ENCODE results near the gene CCDC188. TPM values are rescaled to one million over a fixed set of nuclear protein-coding genes. Genes with fewer than 3 reads are reported as not detected.

Gene CCDC188
- total and polyA plus RNA-seq, 12 donors: 0.30 to 19.0 (median 0.77) TPM; not detected in 2

GRCh38 chr22:20178915-20179227 is 28.0 kb upstream of the CCDC188 start:
- DNase-seq: no peak
- H3K9me3 ChIP-seq (replicated peaks in 1 of 3): no peaks in the 10 kb centered on the region
- no peak overlapping the region for H3K4me3 ChIP-seq
- no peaks in the 10 kb centered on the region for H3K4me1 ChIP-seq (replicated peaks in 1 of 2)
- 86 to 91% (median 88%) methylated on average over 5 to 10 of the region's 10 CpGs for WGBS, 4 donors
- no peaks in the 10 kb centered on the region for H3K36me3 ChIP-seq (replicated peaks in 1 of 2)
- TF ChIP-seq POLR2A (IDR thresholded peaks at IDR 0.05): no peak
- TF ChIP-seq, protein P1, sequence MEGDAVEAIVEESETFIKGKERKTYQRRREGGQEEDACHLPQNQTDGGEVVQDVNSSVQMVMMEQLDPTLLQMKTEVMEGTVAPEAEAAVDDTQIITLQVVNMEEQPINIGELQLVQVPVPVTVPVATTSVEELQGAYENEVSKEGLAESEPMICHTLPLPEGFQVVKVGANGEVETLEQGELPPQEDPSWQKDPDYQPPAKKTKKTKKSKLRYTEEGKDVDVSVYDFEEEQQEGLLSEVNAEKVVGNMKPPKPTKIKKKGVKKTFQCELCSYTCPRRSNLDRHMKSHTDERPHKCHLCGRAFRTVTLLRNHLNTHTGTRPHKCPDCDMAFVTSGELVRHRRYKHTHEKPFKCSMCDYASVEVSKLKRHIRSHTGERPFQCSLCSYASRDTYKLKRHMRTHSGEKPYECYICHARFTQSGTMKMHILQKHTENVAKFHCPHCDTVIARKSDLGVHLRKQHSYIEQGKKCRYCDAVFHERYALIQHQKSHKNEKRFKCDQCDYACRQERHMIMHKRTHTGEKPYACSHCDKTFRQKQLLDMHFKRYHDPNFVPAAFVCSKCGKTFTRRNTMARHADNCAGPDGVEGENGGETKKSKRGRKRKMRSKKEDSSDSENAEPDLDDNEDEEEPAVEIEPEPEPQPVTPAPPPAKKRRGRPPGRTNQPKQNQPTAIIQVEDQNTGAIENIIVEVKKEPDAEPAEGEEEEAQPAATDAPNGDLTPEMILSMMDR (IDR thresholded peaks at IDR 0.05): no peak
- intact Hi-C loops (cut with DNase I): no loop called here
- H3K27ac ChIP-seq: no peak overlapping the region
- H3K27me3 ChIP-seq: peaks cover 7% of the 10 kb centered on the region

DNA sequence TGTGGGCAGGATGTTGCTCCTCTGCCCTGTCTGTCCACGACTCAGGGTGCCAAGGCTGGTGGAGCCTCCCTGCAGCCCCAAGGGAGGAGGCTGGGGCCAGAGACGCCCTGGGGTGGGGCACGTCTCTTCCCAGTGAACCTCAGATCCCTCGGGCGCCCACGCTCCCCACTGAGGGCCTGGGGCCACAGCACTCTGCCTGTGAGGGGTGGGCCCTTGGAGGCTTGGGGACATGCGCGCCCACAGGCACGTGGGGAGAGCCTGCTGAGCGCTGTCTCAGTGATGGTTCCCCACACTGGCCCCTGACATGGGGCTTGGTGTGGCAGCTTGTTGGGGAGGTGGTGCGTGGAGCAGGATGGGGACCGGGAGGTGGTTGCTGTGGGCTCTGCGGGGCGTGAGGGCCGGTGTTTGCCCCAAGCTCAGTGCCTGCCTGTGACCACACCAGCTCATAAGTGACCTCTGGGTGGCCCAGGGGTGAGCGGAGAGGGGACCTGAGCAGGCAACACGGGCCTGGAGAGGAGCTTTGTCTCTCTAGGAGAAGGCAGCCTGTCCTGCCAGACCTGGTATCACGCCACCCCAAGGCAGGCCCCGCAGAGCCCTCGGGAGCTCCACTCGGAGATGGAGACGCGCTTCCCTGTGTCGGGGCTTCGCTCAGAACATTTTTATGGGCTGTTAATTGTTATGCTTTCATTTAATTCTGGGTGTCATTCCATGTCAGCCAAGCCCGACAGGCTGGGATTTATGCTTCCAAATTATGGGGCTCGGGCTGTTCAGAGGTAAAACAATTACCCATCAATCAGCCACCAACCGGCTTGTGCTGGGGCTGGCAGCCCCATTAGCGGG is 27.4 kb upstream of the CCDC188 start:
- H3K36me3 ChIP-seq (replicated peaks in 1 of 2): no peaks in the 10 kb centered on the region
- TF ChIP-seq, protein P1 (IDR thresholded peaks at IDR 0.05): no peak
- no peak for TF ChIP-seq POLR2A (IDR thresholded peaks at IDR 0.05)
- peaks cover 7% of the 10 kb centered on the region for H3K27me3 ChIP-seq
- no peak overlapping the region for H3K27ac ChIP-seq
- intact Hi-C loops (cut with DNase I): no loop called here
- DNase-seq: no peak
- no peak overlapping the region for H3K4me3 ChIP-seq
- no peaks in the 10 kb centered on the region for H3K4me1 ChIP-seq (replicated peaks in 1 of 2)
- 86 to 90% (median 88%) methylated on average over 17 to 29 of the region's 29 CpGs for WGBS, 4 donors
- no peaks in the 10 kb centered on the region for H3K9me3 ChIP-seq (replicated peaks in 1 of 3)

GRCh38 chr22:20177217-20177911 is 26.5 kb upstream of the CCDC188 start:
- WGBS, 4 donors: 73 to 86% (median 79%) methylated on average over 7 to 21 of the region's 21 CpGs
- Histone ChIP-seq H3K4me3 (no peak overlapping the region), H3K4me1 (replicated peaks in 1 of 2) (no peaks in the 10 kb centered on the region), H3K27me3 (peaks cover 7% of the 10 kb centered on the region), H3K36me3 (replicated peaks in 1 of 2) (no peaks in the 10 kb centered on the region), H3K27ac (no peak overlapping the region), H3K9me3 (replicated peaks in 1 of 3) (no peaks in the 10 kb centered on the region)
- no peak for TF ChIP-seq POLR2A (IDR thresholded peaks at IDR 0.05)
- TF ChIP-seq, protein P1 (IDR thresholded peaks at IDR 0.05): no peak
- intact Hi-C loops (cut with DNase I): no loop called here
- no peak for DNase-seq

DNA sequence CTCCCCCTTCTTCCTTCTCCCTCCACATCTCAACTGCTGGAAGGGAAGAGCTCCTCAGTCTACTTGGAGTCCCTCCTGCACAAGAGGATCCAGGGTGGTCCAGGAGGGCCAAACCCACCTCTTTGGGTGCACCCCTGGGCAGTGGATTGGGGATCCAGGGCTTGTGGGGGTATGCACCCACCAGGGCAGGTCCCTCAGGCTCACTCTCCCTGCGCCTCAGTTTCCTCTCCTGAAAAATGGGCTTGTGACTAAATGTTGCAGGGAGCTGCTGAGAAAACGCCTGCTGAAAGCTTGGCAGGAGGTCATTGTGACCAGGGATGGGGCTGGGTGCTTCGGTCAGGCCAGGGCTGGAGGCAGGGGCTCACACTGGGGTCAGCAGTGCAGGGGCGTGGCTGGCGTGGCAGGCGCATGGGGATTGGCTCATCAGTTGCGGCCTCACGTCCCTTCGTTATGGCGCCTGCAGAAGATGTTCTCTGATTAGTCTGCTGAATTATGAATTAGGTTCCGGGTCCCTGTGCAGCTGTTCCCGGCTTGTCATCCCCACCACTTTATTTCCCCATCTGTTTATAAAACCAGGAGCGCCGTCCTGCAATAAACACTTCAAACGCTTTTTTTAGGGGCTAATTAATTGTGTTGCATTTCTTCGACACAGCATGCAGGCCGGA is 25.7 kb upstream of the CCDC188 start:
- no peaks in the 10 kb centered on the region for H3K36me3 ChIP-seq (replicated peaks in 1 of 2)
- 79 to 84% (median 81%) methylated on average over 17 of the region's 17 CpGs for WGBS, 4 donors
- H3K4me3 ChIP-seq: no peak overlapping the region
- no peak overlapping the region for H3K27ac ChIP-seq
- DNase-seq: no peak
- intact Hi-C loops (cut with DNase I): no loop called here
- no peaks in the 10 kb centered on the region for H3K4me1 ChIP-seq (replicated peaks in 1 of 2)
- H3K27me3 ChIP-seq: peaks cover 1% of the 10 kb centered on the region
- no peaks in the 10 kb centered on the region for H3K9me3 ChIP-seq (replicated peaks in 1 of 3)
- no peak for TF ChIP-seq POLR2A (IDR thresholded peaks at IDR 0.05)
- TF ChIP-seq, protein P1 (IDR thresholded peaks at IDR 0.05): no peak

Data from adrenal gland (tissue), 12 donors.